Measurements from ENCODE around the gene PRKAR2B. TPM values are rescaled to one million over a fixed set of nuclear protein-coding genes. Genes with fewer than 3 reads are reported as not detected.

PRKAR2B gene
- total and polyA plus RNA-seq, 12 donors, result 30.4 to 212 (median 82.9) TPM

DNA sequence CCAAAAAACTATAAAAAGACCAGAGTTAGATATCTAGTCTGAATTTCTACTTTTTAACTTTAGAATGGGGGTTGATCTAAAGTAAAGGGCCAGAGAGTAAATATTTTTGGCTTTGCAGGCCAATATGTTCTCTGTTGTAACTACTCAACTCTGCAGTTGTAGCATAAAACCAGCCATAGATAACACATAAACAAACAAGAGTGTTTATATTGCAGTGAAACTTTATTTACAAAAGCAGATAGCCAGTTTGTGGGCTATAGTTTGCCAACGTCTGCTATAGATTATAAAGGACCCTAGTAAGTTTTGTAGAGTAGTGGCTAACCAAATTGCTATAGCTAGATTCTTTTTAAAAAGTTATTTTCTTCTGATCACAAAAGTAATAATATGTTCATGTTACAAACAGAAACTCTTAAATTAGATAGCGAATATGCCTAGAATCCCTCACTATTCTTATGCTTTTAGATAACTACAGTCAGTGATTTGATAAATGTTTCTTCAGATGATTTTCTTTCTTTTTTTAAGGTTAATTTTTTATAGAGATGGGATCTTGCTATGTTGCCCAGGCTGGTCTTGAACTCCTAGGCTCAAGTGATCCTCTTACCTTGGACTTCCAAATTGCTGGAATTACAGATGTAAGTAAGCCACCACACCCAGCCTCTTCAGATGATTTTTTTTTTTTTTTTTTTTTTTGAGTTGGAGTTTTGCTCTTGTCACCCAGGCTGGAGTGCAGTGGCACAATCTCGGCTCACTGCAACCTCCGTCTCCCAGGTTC lies 100.7 kb downstream of the PRKAR2B start:
- no peak for TF ChIP-seq POLR2A (IDR thresholded peaks at IDR 0.05)
- TF ChIP-seq, protein P1, sequence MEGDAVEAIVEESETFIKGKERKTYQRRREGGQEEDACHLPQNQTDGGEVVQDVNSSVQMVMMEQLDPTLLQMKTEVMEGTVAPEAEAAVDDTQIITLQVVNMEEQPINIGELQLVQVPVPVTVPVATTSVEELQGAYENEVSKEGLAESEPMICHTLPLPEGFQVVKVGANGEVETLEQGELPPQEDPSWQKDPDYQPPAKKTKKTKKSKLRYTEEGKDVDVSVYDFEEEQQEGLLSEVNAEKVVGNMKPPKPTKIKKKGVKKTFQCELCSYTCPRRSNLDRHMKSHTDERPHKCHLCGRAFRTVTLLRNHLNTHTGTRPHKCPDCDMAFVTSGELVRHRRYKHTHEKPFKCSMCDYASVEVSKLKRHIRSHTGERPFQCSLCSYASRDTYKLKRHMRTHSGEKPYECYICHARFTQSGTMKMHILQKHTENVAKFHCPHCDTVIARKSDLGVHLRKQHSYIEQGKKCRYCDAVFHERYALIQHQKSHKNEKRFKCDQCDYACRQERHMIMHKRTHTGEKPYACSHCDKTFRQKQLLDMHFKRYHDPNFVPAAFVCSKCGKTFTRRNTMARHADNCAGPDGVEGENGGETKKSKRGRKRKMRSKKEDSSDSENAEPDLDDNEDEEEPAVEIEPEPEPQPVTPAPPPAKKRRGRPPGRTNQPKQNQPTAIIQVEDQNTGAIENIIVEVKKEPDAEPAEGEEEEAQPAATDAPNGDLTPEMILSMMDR (IDR thresholded peaks at IDR 0.05), result no peak
- no peak overlapping the region for H3K4me3 ChIP-seq
- intact Hi-C loops (cut with DNase I), result loop anchor here (5.0 to 10.0 kb wide), 3 partner anchors 100 to 353 kb away; partner anchors contain the start of gene PRKAR2B (in 1 of the 2)
- no peaks in the 10 kb centered on the region for H3K27me3 ChIP-seq
- H3K4me1 ChIP-seq (replicated peaks in 1 of 2), result peaks cover 6 to 15% of the 10 kb centered on the region in 2 donors
- DNase-seq, result no peak
- no peak overlapping the region for H3K27ac ChIP-seq
- H3K9me3 ChIP-seq (replicated peaks in 1 of 3), result no peaks in the 10 kb centered on the region
- H3K36me3 ChIP-seq (replicated peaks in 1 of 2), result no peaks in the 10 kb centered on the region
- WGBS, 4 donors, result 93 to 98% (median 94%) methylated on average over 4 of the region's 4 CpGs

DNA sequence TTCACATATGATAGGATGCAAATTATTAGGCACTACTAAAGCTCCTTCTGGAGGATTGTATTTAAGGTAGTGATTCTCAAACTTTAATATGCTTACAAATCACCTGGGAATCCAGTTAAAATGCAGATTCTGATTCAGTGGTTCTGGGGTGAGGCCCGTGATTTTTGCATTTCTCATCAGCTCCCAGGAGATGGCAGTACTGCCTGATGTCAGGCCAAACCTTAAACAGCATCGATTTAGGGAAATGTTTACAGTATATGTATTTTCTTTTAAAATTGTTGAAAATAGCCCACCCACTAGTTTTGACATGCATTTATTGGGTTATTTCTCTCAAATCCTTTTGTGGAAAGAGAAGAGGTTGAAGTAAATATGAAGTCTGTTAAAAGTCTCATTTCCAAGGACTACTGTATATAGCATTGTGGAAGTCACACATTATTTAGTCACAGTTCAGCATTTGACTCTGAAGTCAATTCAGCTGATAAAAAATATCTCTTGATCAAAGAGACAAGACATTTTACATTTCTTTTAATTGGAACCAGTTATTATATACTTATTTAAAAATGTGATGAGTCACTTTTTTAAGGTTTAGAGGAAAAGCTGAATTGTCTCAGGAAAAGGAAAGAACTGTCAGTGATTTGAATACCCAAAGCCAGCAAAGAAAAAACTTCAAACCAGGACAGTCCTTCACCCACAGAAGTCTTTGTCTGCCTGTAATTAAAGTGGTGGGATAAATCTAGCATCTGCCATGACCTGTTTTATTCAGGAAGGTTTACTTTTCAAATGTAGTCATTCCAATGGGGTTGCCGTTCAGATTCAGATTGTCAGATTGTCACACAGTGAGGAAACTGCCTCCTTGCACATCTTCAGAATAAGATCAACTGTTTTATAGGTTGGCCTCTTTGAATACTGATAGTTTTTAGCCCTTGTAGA lies 103.2 kb downstream of the PRKAR2B start:
- Histone ChIP-seq H3K4me1 (replicated peaks in 1 of 2) (peaks cover 6 to 15% of the 10 kb centered on the region in 2 donors), H3K9me3 (replicated peaks in 1 of 3) (no peaks in the 10 kb centered on the region), H3K27ac (peak overlapping the region in 3 of 5 donors; percentile 14 to 50 (median 47)), H3K36me3 (replicated peaks in 1 of 2) (no peaks in the 10 kb centered on the region), H3K27me3 (no peaks in the 10 kb centered on the region), H3K4me3 (no peak overlapping the region)
- peak in 2 of 7 donors; percentile 19 to 32 for DNase-seq
- intact Hi-C loops (cut with DNase I), result loop anchor here (5.0 to 10.0 kb wide), 3 partner anchors 103 to 355 kb away; partner anchors contain the start of gene PRKAR2B (in 1 of the 2)
- 15 to 25% (median 19%) methylated on average over 3 of the region's 3 CpGs for WGBS, 4 donors
- no peak for TF ChIP-seq POLR2A (IDR thresholded peaks at IDR 0.05)
- TF ChIP-seq, protein P1 (IDR thresholded peaks at IDR 0.05), result peak; percentile 34 to 69 (median 56)

DNA sequence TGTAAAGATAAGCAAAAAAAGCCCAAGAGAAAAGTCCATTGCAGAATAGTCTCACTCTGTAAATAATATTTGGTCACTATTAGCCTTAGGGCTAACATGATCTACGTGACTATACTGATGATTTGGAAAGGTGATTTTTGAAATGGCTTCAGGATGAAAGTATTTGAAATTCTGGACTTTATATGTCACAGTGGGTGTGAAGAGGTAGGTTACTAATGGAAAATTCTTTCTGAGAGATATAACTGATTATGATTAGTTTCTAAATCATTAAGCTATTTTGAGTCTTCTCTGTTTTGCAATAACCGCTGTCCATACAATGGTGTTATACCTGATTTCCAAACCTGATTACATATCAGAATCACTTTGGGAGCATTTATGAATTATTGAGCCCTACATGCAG lies 104.2 kb downstream of the PRKAR2B start:
- no peaks in the 10 kb centered on the region for H3K27me3 ChIP-seq
- TF ChIP-seq, protein P1 (IDR thresholded peaks at IDR 0.05), result no peak
- no peak for TF ChIP-seq POLR2A (IDR thresholded peaks at IDR 0.05)
- no peaks in the 10 kb centered on the region for H3K9me3 ChIP-seq (replicated peaks in 1 of 3)
- no peak overlapping the region for H3K4me3 ChIP-seq
- intact Hi-C loops (cut with DNase I), result loop anchor here (5.0 to 10.0 kb wide), 3 partner anchors 104 to 356 kb away; partner anchors contain the start of gene PRKAR2B (in 1 of the 2)
- peak overlapping the region in 2 of 5 donors; percentile 14 to 50 for H3K27ac ChIP-seq
- H3K4me1 ChIP-seq (replicated peaks in 1 of 2), result peaks cover 6 to 15% of the 10 kb centered on the region in 2 donors
- WGBS, 4 donors, result 92 to 96% (median 95%) methylated on average over 2 of the region's 2 CpGs
- H3K36me3 ChIP-seq (replicated peaks in 1 of 2), result no peaks in the 10 kb centered on the region
- DNase-seq, result no peak

DNA sequence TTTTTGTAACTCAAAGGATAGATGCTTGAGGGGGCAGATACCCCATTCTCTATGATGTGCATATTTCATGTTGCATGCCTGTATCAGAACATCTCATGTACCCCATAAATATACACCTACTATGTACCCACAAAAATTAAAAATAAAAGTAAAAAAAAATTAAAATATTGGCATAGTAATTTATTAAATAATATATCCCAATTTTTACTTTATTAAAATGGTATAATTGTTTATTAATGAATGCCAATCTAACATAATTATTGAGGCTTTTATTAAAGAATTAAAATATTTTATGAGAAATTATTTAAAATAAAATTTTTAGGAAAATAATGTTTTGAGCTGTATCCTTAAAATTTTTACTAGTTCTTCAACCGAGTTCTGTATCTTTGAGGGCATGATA lies 105.4 kb downstream of the PRKAR2B start:
- WGBS, 4 donors, result 90 to 97% (median 93%) methylated on average over 1 of the region's 1 CpG
- Histone ChIP-seq H3K9me3 (replicated peaks in 1 of 3) (no peaks in the 10 kb centered on the region), H3K27ac (no peak overlapping the region), H3K4me3 (no peak overlapping the region), H3K4me1 (replicated peaks in 1 of 2) (peaks cover 6 to 15% of the 10 kb centered on the region in 2 donors), H3K36me3 (replicated peaks in 1 of 2) (no peaks in the 10 kb centered on the region), H3K27me3 (no peaks in the 10 kb centered on the region)
- intact Hi-C loops (cut with DNase I), result loop anchor here (5.0 to 10.0 kb wide), 4 partner anchors 105 to 358 kb away; partner anchors contain the start of gene PRKAR2B (in 1 of the 2)
- DNase-seq, result no peak
- TF ChIP-seq, protein P1 (IDR thresholded peaks at IDR 0.05), result no peak
- no peak for TF ChIP-seq POLR2A (IDR thresholded peaks at IDR 0.05)
